Activated CD8-positive, alpha-beta memory T cell treated with anti-CD3 and anti-CD28 coated beads for 48 hours (primary cell): ENCODE measurements around the gene NTM.

ENCODE experiments used
- DNase-seq, 3 experiments: peaks; one replicate each; pipeline ENCODE4 v3.0.0-alpha.2; 2020; ENCODE audit warnings: low read depth in 2 of 3, low spot score in 2 of 3

Gene NTM

DNA sequence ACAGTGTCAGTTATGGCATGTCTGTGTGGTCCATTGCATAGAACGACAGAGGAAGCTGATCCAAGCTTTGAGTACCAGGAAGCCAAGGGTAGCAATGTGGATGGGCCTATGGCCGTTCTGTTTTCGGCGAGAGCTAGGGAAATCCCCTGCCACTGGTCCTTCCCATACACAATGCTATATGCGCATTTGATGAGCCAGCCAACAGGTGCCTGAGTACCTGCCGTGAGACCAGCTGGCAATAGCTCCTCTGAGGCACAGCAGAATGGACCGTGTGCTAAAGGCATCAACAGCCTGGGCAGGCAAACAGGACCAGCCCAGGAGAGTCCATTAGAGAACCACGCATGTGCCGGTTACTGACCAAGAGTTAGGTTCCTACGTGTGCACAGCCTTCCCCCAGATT, 753.0 kb downstream of the NTM start:
- DNase-seq, result no peak

DNA sequence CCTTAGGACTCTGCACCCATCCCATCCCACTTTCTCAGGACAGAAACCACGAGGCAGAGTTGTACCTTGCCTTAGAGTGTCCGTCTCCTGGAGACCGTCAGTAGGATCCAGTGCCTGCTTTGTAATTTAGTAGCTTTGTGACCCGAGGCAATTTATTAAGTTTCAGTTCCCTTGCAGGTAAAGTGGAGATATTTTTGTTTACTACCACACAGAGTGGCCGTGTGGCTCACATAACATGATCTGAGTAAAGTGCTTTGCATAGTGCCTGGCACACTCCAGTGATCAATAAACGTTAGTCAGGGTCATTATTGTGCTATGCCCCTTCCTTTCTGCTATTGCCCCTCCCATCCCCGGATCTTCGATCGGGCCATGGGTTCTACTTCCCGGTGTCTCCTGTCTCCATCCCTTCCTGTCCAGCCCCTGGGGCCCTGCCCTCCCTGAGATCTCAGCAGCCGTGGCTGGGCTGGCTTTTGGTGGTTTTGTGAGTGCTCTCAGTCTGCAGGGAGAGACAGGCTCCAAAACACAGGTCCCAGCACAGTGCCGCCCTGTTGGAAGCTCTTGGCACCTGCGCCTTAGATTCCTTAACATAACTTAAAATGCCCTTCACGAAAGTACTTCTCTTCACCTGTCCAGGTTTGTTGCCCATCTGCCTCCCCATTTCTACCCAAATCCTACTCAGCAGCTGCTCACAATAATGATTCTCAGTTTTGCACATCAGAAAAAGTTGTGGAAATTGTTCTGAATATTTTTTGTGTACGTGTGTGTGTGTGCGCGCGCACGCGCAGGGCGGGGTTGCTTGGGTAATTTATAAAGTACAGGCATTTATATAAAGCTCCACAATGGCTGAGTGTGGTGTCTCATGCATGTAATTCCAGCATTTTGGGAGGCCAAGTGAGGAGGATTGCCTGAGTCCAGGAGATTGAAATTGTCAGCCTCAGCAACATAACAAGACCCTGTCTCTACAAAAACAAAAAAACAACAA, 753.7 kb downstream of the NTM start:
- no peak for DNase-seq

DNA sequence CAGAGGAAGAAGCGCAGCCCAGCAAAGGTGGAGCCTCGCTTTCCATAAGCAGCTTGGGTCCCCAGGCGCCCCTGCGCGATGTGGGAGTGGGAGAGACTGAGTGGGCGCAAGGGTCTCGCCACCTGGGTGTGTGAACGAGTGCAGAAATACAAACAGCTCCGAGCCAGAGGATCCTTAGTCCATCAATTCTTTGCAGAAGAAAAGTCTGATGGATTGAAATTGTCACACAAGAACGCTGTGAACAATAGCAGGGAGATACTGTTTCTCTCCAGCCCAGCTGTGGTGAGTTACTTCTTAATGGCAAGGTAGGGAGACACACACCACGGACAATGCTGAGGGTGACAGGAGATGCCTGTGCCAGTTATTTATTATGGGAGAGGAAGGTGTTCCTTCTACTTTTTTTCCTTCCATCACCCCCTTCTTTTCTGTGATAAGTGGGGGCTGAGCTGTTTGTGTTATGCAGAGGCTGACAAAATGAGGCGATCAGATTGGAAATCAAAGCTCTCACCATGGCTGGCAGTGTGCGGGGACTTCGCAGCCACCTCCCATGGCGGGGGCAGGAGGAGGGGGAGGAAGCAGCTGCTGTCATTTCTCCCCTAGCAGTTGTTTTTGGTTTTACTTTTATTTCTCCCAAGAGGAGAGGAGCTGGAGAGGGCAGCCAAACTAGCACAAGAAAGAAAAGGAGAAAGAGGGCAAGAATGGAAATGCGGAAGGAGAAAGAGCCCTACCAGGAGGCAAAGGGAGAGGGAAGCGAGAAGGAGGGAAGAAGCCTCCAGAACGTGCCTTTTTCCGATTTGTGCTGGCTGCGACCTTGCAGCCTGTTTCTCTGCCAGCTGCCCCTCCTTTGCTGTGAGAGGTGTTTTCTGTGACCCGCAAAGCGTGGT, 755.8 kb downstream of the NTM start:
- no peak for DNase-seq

DNA sequence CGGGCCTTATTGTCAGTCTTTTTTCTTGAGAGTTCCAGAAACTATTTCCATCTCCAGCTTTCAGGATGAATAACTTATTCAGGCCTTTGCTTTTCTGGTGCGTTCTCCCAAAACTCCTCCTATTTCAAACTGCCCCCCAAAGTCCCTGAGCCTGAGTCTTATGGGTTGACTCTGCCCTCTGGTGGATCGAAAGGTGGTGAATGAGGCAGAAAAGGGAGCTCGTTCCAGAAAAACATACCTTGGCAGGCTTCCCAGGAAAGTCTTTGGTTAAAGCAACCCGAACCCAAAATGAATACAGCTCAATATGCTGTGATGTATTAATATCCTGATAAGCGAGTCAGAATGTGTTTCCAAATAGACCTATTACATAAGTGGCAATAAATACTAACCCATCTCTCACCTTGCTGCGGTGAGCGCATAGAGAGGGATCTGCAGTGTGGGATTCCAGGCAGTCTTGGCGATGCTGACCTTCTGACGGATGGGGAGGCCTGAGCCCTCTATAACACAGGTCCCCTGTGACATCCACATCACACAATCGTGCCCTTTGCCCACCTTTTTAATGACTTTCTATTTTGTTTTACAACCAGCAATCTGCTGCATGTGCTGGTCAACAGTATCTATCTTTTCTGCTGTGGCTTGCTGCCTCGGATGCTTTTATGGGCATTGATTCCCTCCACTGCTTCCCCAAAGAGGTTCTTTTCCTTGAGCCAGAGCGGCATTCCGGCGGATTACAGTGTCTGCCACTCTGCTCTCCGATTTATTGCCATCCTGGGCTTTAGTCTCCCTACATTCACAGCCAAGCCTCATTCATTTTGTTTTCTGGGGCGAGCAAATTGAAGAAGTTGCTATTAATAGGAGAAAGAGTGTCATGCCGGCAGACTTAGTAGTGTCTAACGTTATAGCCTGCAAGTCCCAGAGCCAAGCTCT, 756.8 kb downstream of the NTM start:
- no peak for DNase-seq

DNA sequence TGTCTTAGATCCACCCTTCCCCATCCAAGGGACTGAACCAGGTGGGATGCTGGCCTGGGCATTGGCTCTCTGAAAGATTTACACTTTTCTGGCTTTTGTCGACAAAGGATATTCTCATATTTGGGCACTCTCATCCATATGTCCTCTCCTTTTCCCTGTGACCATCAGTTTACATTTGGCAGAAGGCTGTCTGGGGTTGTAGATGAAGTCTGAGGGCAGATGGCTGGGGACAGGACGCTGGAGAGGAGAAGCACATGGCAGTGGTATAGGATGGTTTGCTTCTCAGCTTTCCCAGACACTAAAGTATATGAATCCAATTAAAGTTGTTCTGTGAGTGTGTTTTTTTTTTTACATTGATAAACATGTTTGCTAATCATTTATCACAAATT, 757.5 kb downstream of the NTM start:
- no peak for DNase-seq

DNA sequence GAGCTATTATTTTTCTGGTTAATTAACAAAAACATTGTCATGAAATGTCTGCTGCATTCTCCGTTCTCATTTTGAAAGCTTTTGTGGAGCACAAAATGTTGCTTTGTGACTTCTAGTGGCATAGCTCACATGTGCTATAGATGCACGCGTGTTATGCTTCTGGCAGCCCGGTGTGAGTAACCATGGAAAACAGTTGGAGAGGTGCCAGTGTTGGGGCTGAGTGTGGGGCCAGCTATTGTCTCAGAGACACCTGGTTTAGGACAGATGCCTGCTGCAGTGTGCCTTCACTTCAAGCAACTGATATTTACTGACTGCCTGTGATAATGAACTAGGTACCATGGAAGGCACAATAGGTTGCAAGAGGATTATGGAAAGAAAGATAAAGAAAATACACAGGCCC, 760.6 kb downstream of the NTM start:
- DNase-seq, result no peak

DNA sequence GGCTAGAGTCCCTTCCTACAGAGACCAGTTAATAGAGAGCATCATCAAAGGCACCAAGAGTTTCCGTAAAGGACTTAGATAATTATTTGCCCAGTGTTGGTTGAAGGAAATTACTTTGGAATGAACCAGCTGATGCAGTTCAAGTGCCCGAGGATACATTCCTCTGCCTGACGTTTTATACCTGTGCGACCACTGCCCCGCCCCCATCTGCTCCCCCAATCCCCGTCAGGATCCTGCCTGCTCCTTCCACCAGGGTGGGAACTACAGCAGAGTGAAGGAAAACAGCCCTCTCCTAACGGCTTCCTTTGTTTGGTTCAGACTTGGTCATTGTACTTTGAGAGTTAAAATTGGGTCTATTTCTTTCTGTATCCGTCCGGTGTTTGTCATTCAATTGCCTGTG, 761.5 kb downstream of the NTM start:
- no peak for DNase-seq

DNA sequence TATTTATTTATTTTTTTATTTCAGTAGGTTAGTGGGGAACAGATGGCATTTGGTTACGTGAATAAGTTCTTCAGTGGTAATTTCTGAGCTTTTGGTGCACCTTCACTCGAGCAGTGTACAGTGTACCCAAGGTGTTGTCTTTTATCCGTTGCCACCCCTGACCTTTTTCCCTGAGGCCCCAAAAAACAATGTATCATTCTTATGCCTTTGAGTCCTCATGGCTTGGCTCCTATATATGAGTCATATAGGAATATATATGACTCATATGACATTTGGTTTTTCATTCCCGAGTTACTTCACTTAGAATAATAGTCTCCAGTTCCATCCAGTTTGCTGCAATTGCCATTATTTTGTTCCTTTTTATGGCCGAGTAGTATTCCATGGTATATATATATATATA, 763.9 kb downstream of the NTM start:
- DNase-seq, result no peak

DNA sequence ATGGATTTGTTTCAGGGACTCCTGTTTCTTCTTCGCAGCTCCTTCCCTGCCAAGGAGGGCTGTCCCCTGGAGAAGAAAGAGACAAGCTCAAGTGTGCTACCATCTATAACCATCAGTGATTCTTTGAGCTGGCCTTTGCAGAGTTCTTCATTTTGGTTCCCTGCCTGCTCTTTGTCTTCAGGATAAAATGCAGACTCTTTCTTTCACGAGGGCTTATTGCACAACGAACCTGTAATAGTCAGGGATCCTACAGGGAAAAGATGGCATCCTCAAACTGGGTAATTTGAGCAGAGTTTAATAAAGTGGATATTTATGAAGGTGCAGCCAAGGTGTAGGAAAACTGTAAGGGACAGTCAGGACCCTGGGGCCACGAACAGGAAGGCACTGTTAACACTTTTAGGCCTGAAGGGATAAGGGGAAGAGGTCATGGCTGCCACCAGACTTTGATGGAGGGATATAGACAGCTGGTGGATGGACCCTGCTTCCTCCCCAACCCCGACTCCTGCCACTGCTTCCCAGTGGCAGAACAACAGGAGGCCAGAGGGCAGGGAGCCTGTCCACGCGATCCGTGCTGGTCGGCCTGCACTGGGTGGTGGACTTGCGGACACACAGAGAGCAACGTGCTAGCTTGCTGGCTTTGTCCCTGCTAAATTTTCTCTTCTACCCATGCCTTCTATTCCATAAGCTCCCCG, 767.0 kb downstream of the NTM start:
- no peak for DNase-seq

DNA sequence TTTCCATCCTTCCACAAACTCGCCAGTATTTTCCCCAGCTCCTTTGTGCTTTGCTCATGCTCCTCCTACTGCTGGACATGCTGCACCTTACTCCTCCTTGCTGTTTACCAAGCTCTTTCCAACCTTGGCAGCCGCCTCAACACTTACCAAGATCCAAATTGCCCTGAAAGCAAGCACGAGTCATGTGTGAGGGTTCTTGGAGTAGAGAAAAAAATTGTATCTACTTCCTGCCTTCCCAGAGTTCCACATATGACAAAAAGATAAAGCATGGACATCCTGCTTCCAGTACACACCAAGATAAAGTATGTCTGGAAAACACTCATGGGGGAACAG, 767.5 kb downstream of the NTM start:
- no peak for DNase-seq

DNA sequence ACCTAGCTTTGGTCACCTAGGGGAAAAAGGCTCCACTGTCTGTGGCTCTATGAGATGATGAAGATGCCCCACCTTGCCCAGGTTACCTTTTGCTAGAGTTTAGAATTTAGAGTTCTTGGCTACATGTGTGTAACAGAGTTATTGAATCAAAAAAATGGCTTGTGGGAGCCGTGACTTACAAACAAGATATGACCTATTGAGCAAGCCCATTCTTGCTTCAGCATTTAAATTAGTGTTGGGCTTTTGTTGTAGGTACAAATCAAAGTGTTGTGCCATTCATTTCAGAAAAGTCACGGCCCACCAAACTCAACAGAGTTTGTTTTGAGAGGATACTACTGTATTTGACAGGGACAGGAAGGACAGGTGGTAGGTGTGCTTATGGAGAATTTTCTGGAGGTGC, 768.8 kb downstream of the NTM start:
- DNase-seq, result no peak

DNA sequence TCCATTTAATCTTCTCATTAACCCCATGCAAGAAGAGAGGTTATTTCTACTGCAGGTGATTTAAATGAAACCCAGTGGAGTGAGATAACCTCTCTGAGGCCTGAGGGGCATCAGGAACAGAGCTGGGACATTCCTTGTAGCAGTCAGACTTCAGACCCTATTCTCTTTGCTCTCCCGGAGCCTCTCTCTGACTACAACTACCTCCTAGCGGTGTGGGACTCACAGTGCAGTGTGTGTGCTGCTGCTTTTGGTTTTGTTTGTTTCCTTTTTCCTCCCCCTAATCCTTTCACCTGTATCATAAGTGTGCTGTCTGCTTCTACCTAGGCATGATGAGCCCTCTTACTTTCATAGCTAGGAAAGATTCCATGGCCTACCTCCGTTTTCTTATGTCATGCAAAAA, 769.6 kb downstream of the NTM start:
- no peak for DNase-seq

DNA sequence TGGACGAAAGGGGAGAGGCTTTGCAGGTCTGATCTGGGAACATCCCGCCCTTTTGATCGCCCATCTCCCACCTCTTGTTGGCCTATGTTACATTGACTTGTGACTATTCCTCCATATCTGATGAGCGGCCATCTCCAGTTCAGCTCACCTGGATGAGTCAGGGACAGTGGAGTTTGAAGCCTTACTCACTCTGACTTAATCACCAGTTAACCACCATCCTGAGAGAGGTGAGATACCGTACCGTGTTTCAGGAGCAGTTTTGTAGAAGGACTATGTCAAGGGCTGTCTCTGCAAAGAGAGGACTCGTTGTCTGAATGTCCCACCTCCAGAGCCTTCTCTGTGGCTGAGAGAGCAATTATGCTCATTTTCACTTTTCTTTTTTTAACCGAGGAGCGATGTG, 771.7 kb downstream of the NTM start:
- no peak for DNase-seq

DNA sequence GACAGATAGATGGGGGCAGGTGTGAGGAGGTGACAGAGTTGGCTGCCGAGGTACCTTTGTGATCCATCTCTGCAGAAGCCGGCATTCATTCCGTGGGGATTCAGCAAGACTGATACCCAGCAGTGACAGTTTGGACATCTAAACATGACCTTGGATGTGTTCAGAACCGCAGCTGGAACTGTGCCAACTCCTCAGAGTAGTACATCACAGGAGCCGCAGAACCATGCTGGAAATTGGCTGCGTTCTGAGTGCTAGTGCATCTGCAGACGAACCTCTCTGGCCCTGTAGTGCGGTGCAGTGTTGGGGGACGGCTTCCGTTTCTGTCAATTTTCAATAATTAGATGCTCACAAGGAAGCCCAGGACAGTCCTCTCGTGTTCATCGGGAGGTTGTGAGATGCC, 772.1 kb downstream of the NTM start:
- no peak for DNase-seq

DNA sequence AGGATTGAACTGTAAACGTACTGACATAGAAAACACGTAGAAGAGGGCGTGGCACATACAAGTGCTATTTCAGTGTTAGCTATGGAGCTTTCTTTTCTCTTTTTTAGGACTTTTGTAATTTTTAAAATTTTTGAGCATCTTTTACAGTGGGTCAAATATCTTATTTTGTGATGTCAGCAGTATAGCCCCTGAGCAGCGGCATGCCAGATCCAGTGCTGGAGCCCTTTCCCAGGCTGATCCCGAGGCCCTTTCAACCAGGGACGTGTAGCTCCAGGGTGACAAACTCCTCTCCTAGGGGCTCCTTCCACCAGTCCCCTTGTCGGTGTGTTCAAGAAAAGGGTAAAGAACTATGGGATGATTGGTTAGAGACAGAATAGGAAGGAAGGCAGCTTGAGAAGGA, 777.0 kb downstream of the NTM start:
- DNase-seq, result no peak

DNA sequence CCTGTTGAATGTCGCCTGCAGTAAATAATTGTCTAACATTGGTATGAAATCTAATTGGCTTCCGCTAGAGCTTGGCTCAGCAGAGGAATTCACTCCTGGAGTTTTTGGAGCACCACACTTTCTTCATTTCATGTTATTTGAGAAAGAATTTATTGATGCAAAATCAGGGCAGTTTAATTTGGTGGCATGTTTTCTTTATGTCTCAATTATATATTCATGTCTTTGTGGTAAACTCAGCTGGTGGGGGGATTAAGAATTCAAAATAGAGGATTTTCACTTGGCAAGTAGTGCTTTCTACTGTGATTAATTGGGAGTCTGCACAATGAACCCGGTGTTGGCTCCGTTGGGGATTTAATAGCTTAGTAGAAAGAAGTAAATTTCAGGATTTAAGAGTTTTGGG, 784.4 kb downstream of the NTM start:
- DNase-seq, result no peak

DNA sequence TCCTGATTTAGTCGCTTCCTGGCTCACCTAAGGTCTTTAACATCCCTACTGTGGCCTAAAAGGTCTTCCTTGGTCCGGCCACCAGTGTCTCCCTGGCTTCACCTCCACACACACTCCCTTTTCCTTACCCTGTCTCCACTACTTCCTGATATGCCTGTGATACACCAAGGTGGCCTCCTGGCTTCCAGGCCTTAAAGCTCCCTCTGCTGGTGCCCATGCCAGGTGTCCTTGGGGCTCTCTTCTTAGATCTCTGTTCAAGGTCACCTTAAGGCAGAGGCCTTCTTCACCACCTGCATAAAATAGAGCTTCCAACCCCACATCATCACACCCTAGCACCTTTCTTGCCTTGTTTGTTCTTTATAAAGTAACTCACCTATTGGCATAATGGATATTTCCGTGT, 787.7 kb downstream of the NTM start:
- no peak for DNase-seq

DNA sequence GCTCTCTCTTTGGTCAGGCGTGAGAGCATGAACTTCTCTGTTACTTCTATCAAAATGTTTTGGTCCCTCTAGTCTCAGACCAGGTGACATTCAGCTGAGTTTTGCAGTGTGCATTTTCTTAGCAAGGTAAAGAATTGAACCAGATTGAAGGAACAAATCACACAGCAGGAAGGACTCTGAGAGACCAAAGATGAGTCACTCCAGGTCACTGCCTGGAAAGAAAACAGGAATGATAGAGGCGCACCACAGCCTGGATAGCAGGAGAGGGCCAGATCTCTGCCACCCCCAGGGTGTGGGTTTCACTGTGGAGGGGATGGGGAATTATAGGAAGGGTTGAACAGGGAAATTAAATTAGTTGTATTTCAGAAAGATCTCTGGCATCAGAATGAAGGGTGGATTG, 788.3 kb downstream of the NTM start:
- no peak for DNase-seq

DNA sequence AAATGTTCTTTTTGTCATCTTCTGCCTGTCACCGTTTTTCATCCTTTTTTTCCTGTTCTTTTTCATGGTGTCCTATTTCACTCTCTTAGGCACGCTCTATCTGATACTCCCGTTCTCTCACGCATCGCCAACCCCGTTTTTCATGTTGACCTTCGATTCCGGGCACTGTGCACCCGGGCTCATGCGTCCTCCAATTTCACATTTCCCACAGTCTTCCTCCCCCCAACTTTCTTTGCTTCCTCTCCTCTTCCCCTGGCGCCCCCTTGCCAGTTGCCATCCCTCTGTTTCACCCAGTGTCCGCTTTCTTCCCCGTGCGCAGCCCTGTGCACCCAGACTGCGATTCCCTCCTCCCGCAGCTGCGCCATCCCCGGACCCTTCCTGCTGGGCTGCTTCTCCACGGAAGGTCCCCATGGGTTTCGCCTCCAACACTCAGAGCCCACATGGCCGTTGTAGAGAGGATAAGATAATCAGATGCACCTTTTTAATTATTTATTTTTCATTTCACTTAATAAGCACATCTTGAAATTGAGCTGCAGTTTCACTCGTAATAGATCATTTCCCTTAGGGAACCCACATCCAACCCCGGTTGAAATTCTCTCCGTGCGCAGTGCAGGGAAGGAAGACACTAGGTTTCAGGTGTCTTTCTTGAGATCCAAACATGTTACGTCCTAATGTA, 791.1 kb downstream of the NTM start:
- DNase-seq, result no peak

DNA sequence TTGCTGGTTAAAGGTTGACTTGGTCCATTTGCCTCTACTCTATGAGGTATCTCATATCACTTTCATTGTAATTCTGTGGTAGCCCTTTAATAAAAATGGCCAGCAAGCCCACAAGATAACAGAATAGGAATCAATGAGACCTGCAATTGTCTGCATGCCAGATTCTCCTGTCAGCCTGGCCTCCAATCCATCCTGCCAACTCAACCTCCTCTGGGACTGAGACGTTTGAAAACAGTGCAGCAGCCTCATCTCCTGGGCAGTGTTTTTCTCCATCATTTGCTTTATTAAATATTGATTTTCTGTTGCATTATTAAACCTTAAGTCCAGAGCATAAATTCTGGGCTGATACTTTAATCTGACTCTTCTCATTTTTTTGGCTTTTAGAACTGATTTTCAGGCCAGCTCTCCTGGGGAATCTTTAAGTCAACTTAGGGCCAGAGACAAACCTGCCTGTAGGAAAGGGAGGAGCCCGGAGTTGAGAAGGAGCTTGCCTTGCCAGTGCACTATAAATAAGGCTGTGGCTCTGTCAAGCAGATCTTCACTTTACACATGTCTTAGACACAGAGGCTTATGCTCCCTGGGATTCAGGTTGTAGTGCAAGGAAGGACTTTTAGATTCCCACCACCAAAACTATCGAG, 798.0 kb downstream of the NTM start:
- DNase-seq, result no peak
